Suprapubic skin (tissue), 3 donors: ENCODE measurements around the gene GJA9.

Source experiments
- CTCF ChIP-seq, 2 donors: fragments of 200-600 bp in 1 of 2; fragments of 450-650 bp in 1 of 2; sonication (generic) in 1 of 2; IDR thresholded peaks; one replicate each; pipeline ENCODE4 v1.5.1; 2016 to 2019; ENCODE audit warnings: antibody characterized with exemption in 2 of 2, mild to moderate bottlenecking in 1 of 2, moderate library complexity in 1 of 2
- POLR2A ChIP-seq, 2 donors: fragments of 450-650 bp; IDR thresholded peaks; one replicate each; pipeline ENCODE4 v1.6.1; 2017; ENCODE audit warnings: antibody characterized with exemption in 2 of 2, mild to moderate bottlenecking in 2 of 2, moderate library complexity in 2 of 2

- TF ChIP-seq CTCF (IDR thresholded peaks at IDR 0.05) (no peak), POLR2A (IDR thresholded peaks at IDR 0.05) (no peak)
Measured at GRCh38 chr1:38925391-38925790, 44.0 kb upstream of the GJA9 start.
